GM12864 (cell line): ENCODE results near the gene HSD11B2.

ENCODE experiments used
- DNase-seq: peaks from one replicate; pipeline ENCODE4 v3.0.0-alpha.2; 2011; ENCODE audit warnings: low read depth
- H3K4me3 ChIP-seq: 2 replicates; pipeline ENCODE4 v1.5.1; 2011; ENCODE audit warnings: mild to moderate bottlenecking, low read depth, low read length, control low read depth
- TF ChIP-seq, protein P1 (sequence below): IDR thresholded peaks from 2 replicates; pipeline ENCODE4 v1.5.1; 2011; ENCODE audit warnings: low read depth, mild to moderate bottlenecking, moderate library complexity, low read length, control low read depth, inconsistent platforms; ENCODE audit errors: missing control alignments

HSD11B2 gene

GRCh38 chr16:67388591-67388990 is 42.3 kb upstream of the HSD11B2 start:
- TF ChIP-seq, protein P1, sequence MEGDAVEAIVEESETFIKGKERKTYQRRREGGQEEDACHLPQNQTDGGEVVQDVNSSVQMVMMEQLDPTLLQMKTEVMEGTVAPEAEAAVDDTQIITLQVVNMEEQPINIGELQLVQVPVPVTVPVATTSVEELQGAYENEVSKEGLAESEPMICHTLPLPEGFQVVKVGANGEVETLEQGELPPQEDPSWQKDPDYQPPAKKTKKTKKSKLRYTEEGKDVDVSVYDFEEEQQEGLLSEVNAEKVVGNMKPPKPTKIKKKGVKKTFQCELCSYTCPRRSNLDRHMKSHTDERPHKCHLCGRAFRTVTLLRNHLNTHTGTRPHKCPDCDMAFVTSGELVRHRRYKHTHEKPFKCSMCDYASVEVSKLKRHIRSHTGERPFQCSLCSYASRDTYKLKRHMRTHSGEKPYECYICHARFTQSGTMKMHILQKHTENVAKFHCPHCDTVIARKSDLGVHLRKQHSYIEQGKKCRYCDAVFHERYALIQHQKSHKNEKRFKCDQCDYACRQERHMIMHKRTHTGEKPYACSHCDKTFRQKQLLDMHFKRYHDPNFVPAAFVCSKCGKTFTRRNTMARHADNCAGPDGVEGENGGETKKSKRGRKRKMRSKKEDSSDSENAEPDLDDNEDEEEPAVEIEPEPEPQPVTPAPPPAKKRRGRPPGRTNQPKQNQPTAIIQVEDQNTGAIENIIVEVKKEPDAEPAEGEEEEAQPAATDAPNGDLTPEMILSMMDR = no peak
- no peak overlapping the region for H3K4me3 ChIP-seq
- DNase-seq = no peak

GRCh38 chr16:67389911-67390815 is 40.8 kb upstream of the HSD11B2 start:
- H3K4me3 ChIP-seq = no peak overlapping the region
- TF ChIP-seq, protein P1 = no peak
- DNase-seq = no peak

GRCh38 chr16:67390816-67391423 is 40.0 kb upstream of the HSD11B2 start:
- TF ChIP-seq, protein P1 = no peak
- H3K4me3 ChIP-seq = no peak overlapping the region
- DNase-seq = no peak

DNA sequence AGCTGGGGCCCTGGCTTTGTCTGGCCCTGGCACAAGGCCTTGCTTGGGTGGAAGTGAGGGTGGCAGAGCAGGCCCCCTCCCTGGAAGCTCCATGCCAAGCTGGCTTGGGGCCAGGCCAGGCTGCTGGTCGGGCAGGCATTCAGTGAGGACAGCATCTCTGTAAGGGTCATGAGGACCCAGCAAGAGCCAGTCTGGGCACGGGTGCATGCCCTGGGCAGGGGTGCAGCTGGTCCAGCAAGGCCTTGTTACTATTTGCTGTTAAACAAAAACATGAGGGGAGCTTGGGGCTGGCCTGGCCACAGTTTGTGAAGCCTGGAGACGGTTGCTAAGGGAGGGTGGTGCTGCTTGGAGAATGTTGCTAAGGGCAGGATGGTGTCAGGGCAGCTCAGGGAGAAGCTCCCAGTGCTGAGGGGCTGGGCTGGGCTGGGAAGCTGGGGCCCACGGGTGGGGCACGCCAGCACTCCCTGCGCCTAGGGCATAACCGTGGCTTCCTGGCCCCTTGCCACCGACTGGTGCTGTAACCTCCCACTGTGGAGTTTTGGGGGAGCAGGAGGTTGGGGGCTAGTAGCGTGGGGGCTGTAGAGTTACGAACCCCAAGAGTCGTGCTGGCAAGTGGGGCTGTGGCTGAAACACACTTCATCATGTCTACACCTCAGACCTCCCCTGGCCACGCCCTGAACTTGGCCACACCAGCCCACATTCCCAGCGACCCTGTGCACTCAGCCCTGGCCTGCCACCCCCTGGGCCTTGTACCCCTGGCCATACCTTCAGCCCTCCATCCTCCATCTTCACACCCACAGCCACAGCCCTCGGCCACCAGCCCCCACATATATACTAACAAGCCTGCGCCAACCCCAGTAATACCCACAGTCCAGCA is 39.3 kb upstream of the HSD11B2 start:
- TF ChIP-seq, protein P1 = no peak
- no peak overlapping the region for H3K4me3 ChIP-seq
- DNase-seq = no peak

- TF ChIP-seq, protein P1 = no peak
- no peak for DNase-seq
- H3K4me3 ChIP-seq = no peak overlapping the region
Measured at GRCh38 chr16:67392301-67393059, 38.4 kb upstream of the HSD11B2 start.

- TF ChIP-seq, protein P1 = no peak
- no peak for DNase-seq
- H3K4me3 ChIP-seq = no peak within 1 kb of the TSS
Measured at GRCh38 chr16:67393111-67393787, 37.7 kb upstream of the HSD11B2 start, which contains the start of gene TPPP3. Gene TPPP3, minus strand, starts transcription at chr16:67393498. Its CDS starts 2,387 bp downstream, at chr16:67391111.
